GM23338 (cell line): ENCODE measurements around the gene PIP4K2B. TPM values are rescaled to one million over a fixed set of nuclear protein-coding genes. Genes with fewer than 3 reads are reported as not detected.

Source experiments
- ATAC-seq: fragments of 200-7000 bp; cut with Tn5 transposase; 3 replicates; pipeline ENCODE4 v1.9.1; 2020
- DNase-seq: peaks from one replicate; pipeline ENCODE4 v3.0.0-alpha.2; 2015; ENCODE audit warnings: low spot score
- H2AFZ ChIP-seq: fragments of 200-600 bp; sonication (generic); 2 replicates; pipeline ENCODE4 v1.8.0; 2016; ENCODE audit warnings: antibody characterized with exemption, mild to moderate bottlenecking, moderate library complexity
- H3F3A ChIP-seq: fragments of 200-600 bp; sonication (generic); replicated peaks from 2 replicates; pipeline ENCODE4 v1.8.0; 2017; ENCODE audit warnings: antibody characterized with exemption, mixed run types, low read depth
- H3K27ac ChIP-seq: fragments of 200-600 bp; sonication (generic); 2 replicates; pipeline ENCODE4 v1.6.1; 2016; ENCODE audit warnings: low read depth
- H3K27me3 ChIP-seq: fragments of 200-600 bp; sonication (generic); 2 replicates; pipeline ENCODE4 v1.8.0; 2016; ENCODE audit warnings: mild to moderate bottlenecking, mixed run types, moderate library complexity; ENCODE audit not compliant: insufficient read depth
- H3K36me3 ChIP-seq: fragments of 200-600 bp; sonication (generic); 2 replicates; pipeline ENCODE4 v1.8.0; 2016; ENCODE audit warnings: mild to moderate bottlenecking; ENCODE audit not compliant: insufficient read depth
- H3K4me1 ChIP-seq: fragments of 200-600 bp; sonication (generic); 2 replicates; pipeline ENCODE4 v1.8.0; 2016; ENCODE audit warnings: mild to moderate bottlenecking, moderate library complexity; ENCODE audit not compliant: insufficient read depth
- H3K4me2 ChIP-seq: fragments of 200-600 bp; sonication (generic); 2 replicates; pipeline ENCODE4 v1.7.1; 2017; ENCODE audit warnings: mixed run types
- H3K4me3 ChIP-seq: fragments of 200-600 bp; sonication (generic); 2 replicates; pipeline ENCODE4 v1.6.1; 2016; ENCODE audit warnings: mixed run types
- H3K79me2 ChIP-seq: fragments of 200-600 bp; sonication (generic); replicated peaks from 2 replicates; pipeline ENCODE4 v1.8.0; 2017; ENCODE audit warnings: mild to moderate bottlenecking; ENCODE audit not compliant: insufficient read depth
- H3K9me2 ChIP-seq: fragments of 200-600 bp; sonication (generic); 2 replicates; pipeline ENCODE4 v1.8.0; 2017; ENCODE audit not compliant: insufficient read depth
- H4K20me1 ChIP-seq: fragments of 200-600 bp; sonication (generic); replicated peaks from 2 replicates; pipeline ENCODE4 v1.8.0; 2017; ENCODE audit warnings: mild to moderate bottlenecking; ENCODE audit not compliant: insufficient read depth
- H3K27ac Mint-ChIP-seq: 2 replicates; pipeline ENCODE4 v1.8.0; 2020; ENCODE audit warnings: inconsistent platforms, mild to moderate bottlenecking, moderate library complexity, mixed read lengths
- H3K27me3 Mint-ChIP-seq: 3 replicates; pipeline ENCODE4 v1.8.0; 2022; ENCODE audit warnings: low read depth, mild to moderate bottlenecking, moderate library complexity, mixed read lengths, inconsistent platforms; ENCODE audit not compliant: insufficient read depth, poor library complexity
- H3K36me3 Mint-ChIP-seq: 3 replicates; pipeline ENCODE4 v1.8.0; 2021; ENCODE audit warnings: low read depth, mild to moderate bottlenecking, inconsistent platforms, moderate library complexity, mixed read lengths
- H3K4me1 Mint-ChIP-seq: 3 replicates; pipeline ENCODE4 v1.8.0; 2020; ENCODE audit warnings: mild to moderate bottlenecking, inconsistent platforms, mixed read lengths
- H3K4me3 Mint-ChIP-seq: 3 replicates; pipeline ENCODE4 v1.8.0; 2021; ENCODE audit warnings: moderate library complexity, mild to moderate bottlenecking, inconsistent platforms, mixed read lengths
- H3K9me3 Mint-ChIP-seq: 3 replicates; pipeline ENCODE4 v1.8.0; 2020; ENCODE audit warnings: moderate library complexity, mild to moderate bottlenecking, inconsistent platforms, mixed read lengths
- CREB1 ChIP-seq: fragments of 250-450 bp; sonication (Bioruptor Pico); IDR thresholded peaks from 2 replicates; pipeline ENCODE4 v1.5.0; 2020; ENCODE audit warnings: low read depth, mild to moderate bottlenecking, moderate library complexity
- CTCF ChIP-seq, 2 experiments: fragments of 200-600 bp in 1 of 2; sonication (generic) in 1 of 2; conservative IDR thresholded peaks; 2 replicates each; pipeline versions ENCODE4 v1.5.1 to v1.6.1; 2016 to 2017; ENCODE audit warnings: antibody characterized with exemption in 2 of 2, low read depth in 2 of 2, mild to moderate bottlenecking in 2 of 2, moderate library complexity in 1 of 2
- ETS1 ChIP-seq: IDR thresholded peaks from 2 replicates; pipeline ENCODE4 v1.6.1; 2016; ENCODE audit warnings: antibody characterized with exemption
- EZH2 ChIP-seq: fragments of 200-600 bp; sonication (generic); IDR thresholded peaks from one replicate; pipeline ENCODE4 v1.8.0; 2017; ENCODE audit warnings: antibody characterized with exemption, mild to moderate bottlenecking, low read depth; ENCODE audit not compliant: unreplicated experiment
- EZH2phosphoT487 ChIP-seq: fragments of 200-600 bp; sonication (generic); IDR thresholded peaks from one replicate; pipeline ENCODE4 v1.8.1; 2018; ENCODE audit warnings: antibody characterized with exemption; ENCODE audit not compliant: unreplicated experiment
- JUNB ChIP-seq: IDR thresholded peaks from one replicate; pipeline ENCODE4 v1.6.1; 2016; ENCODE audit warnings: antibody characterized with exemption; ENCODE audit not compliant: unreplicated experiment
- NANOG ChIP-seq: IDR thresholded peaks from 2 replicates; pipeline ENCODE4 v1.6.1; 2016; ENCODE audit warnings: antibody characterized with exemption, borderline replicate concordance
- POLR2AphosphoS5 ChIP-seq: IDR thresholded peaks from 2 replicates; pipeline ENCODE4 v1.6.1; 2016; ENCODE audit warnings: antibody characterized with exemption, low read depth
- STAT1 ChIP-seq: IDR thresholded peaks from one replicate; pipeline ENCODE4 v1.6.1; 2016; ENCODE audit warnings: antibody characterized with exemption; ENCODE audit not compliant: unreplicated experiment
- ZNF114 ChIP-seq: fragments of 250-450 bp; sonication (Bioruptor Pico); IDR thresholded peaks from 2 replicates; pipeline ENCODE4 v1.5.0; 2020; ENCODE audit warnings: mild to moderate bottlenecking, moderate library complexity
- ZNF331 ChIP-seq: fragments of 250-450 bp; sonication (Bioruptor Pico); IDR thresholded peaks from 2 replicates; pipeline ENCODE4 v1.5.0; 2020; ENCODE audit warnings: low read depth, mild to moderate bottlenecking, moderate library complexity
- polyA plus RNA-seq: library from polyadenylated mRNA; unstranded; fragments of >200 nt; fragmentation: Nextera tagmentation; extraction: Ambion mirVana; gene quantifications from 2 replicates; pipeline ENCODE4 v1.2.1, GENCODE V29; 2016
- total RNA-seq: library from RNA; depleted of rRNA; stranded (reverse); fragments of >200 nt; shearing (Covaris generic); gene quantifications from 2 replicates; pipeline ENCODE4 v1.2.3, GENCODE V29; 2014
- TF ChIP-seq, protein P1 (sequence below): fragments of 250-450 bp; sonication (Bioruptor Pico); IDR thresholded peaks from 2 replicates; pipeline ENCODE4 v1.5.0; 2020; ENCODE audit warnings: mild to moderate bottlenecking, moderate library complexity
- TF ChIP-seq, protein P2 (sequence below): IDR thresholded peaks from one replicate; pipeline ENCODE4 v1.6.1; 2018; ENCODE audit warnings: antibody characterized with exemption; ENCODE audit not compliant: unreplicated experiment

PIP4K2B gene
- total and polyA plus RNA-seq, 2 experiments from 2014 or later, result 9.5 to 43.4 TPM

DNA sequence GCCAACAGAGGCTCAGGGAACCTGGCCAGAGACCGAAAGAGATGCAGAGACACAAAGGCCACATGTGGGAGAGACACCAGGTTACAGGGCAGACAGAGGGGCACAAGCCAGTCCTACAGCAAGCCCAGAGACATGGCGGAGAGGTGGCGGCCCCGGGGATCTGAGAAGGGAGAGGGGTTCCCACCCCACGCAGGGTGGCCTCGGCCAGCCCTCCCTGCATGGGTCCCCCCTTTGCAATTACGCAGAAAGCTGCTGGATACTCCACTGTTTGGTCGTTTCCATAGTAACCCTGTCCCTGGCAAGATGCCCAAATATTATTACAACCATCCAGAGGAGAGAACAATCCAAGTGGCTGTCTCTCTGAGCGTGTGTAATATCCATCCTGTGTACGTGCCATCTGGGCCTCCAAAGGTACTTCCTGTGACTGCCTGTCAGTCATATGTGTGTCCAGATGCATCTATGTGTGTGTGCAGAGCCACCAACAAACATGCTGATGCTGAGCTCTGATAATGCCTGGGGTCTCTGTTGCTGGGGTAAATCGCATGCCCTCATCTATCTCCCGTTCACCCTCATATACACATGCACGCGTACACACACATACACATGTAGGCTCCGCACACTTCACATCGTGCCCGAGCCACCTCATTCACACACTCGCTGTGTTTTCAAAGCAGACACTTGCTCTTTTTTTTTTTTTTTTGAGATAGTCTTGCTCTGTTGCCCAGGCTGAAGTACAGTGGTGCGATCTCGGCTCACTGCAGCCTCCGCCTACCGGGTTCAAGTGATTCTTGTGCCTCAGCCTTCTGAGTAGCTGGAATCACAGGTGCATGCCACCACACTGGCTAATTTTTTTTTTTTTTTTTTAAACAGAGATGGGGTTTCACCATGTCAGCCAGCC is 56.7 kb downstream of the PIP4K2B start:
- Histone ChIP-seq H3K4me1 (peaks cover 35% of the 10 kb centered on the region), H3K27ac (no peak overlapping the region), H3K4me2 (peak overlapping the region; percentile 20; the same call in 1 of the 2 replicates), H2AFZ (no peak overlapping the region), H3K4me3 (no peak overlapping the region), H3K36me3 (peaks cover 5% of the 10 kb centered on the region), H3K79me2 (peaks cover 78% of the 10 kb centered on the region), H3K27me3 (no peaks in the 10 kb centered on the region), H3F3A (0 out of 2 replicates have a peak, but pooled peaks cover 3% of the 10 kb centered on the region), H3K9me2 (no peaks in the 10 kb centered on the region), H4K20me1 (peaks cover 60% of the 10 kb centered on the region)
- H3K27me3 Mint-ChIP-seq, result peaks cover 33% of the 10 kb centered on the region
- TF ChIP-seq, protein P1, sequence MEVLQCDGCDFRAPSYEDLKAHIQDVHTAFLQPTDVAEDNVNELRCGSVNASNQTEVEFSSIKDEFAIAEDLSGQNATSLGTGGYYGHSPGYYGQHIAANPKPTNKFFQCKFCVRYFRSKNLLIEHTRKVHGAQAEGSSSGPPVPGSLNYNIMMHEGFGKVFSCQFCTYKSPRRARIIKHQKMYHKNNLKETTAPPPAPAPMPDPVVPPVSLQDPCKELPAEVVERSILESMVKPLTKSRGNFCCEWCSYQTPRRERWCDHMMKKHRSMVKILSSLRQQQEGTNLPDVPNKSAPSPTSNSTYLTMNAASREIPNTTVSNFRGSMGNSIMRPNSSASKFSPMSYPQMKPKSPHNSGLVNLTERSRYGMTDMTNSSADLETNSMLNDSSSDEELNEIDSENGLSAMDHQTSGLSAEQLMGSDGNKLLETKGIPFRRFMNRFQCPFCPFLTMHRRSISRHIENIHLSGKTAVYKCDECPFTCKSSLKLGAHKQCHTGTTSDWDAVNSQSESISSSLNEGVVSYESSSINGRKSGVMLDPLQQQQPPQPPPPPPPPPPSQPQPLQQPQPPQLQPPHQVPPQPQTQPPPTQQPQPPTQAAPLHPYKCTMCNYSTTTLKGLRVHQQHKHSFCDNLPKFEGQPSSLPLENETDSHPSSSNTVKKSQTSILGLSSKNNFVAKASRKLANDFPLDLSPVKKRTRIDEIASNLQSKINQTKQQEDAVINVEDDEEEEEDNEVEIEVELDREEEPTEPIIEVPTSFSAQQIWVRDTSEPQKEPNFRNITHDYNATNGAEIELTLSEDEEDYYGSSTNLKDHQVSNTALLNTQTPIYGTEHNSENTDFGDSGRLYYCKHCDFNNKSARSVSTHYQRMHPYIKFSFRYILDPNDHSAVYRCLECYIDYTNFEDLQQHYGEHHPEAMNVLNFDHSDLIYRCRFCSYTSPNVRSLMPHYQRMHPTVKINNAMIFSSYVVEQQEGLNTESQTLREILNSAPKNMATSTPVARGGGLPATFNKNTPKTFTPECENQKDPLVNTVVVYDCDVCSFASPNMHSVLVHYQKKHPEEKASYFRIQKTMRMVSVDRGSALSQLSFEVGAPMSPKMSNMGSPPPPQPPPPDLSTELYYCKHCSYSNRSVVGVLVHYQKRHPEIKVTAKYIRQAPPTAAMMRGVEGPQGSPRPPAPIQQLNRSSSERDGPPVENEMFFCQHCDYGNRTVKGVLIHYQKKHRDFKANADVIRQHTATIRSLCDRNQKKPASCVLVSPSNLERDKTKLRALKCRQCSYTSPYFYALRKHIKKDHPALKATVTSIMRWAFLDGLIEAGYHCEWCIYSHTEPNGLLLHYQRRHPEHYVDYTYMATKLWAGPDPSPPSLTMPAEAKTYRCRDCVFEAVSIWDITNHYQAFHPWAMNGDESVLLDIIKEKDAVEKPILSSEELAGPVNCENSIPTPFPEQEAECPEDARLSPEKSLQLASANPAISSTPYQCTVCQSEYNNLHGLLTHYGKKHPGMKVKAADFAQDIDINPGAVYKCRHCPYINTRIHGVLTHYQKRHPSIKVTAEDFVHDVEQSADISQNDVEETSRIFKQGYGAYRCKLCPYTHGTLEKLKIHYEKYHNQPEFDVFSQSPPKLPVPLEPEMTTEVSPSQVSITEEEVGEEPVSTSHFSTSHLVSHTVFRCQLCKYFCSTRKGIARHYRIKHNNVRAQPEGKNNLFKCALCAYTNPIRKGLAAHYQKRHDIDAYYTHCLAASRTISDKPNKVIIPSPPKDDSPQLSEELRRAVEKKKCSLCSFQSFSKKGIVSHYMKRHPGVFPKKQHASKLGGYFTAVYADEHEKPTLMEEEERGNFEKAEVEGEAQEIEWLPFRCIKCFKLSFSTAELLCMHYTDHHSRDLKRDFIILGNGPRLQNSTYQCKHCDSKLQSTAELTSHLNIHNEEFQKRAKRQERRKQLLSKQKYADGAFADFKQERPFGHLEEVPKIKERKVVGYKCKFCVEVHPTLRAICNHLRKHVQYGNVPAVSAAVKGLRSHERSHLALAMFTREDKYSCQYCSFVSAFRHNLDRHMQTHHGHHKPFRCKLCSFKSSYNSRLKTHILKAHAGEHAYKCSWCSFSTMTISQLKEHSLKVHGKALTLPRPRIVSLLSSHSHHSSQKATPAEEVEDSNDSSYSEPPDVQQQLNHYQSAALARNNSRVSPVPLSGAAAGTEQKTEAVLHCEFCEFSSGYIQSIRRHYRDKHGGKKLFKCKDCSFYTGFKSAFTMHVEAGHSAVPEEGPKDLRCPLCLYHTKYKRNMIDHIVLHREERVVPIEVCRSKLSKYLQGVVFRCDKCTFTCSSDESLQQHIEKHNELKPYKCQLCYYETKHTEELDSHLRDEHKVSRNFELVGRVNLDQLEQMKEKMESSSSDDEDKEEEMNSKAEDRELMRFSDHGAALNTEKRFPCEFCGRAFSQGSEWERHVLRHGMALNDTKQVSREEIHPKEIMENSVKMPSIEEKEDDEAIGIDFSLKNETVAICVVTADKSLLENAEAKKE (CRISPR knock-in tag), result no peak
- TF ChIP-seq NANOG (no peak), POLR2AphosphoS5 (no peak), CREB1 (CRISPR knock-in tag) (no peak), JUNB (no peak), CTCF (conservative IDR thresholded peaks at IDR 0.05; ENCODE audit: low read depth in 2 of 2) (no peak), STAT1 (no peak), EZH2phosphoT487 (no peak), ZNF331 (CRISPR knock-in tag) (no peak), ZNF114 (CRISPR knock-in tag) (no peak), ETS1 (no peak), EZH2 (no peak)
- TF ChIP-seq, protein P2, sequence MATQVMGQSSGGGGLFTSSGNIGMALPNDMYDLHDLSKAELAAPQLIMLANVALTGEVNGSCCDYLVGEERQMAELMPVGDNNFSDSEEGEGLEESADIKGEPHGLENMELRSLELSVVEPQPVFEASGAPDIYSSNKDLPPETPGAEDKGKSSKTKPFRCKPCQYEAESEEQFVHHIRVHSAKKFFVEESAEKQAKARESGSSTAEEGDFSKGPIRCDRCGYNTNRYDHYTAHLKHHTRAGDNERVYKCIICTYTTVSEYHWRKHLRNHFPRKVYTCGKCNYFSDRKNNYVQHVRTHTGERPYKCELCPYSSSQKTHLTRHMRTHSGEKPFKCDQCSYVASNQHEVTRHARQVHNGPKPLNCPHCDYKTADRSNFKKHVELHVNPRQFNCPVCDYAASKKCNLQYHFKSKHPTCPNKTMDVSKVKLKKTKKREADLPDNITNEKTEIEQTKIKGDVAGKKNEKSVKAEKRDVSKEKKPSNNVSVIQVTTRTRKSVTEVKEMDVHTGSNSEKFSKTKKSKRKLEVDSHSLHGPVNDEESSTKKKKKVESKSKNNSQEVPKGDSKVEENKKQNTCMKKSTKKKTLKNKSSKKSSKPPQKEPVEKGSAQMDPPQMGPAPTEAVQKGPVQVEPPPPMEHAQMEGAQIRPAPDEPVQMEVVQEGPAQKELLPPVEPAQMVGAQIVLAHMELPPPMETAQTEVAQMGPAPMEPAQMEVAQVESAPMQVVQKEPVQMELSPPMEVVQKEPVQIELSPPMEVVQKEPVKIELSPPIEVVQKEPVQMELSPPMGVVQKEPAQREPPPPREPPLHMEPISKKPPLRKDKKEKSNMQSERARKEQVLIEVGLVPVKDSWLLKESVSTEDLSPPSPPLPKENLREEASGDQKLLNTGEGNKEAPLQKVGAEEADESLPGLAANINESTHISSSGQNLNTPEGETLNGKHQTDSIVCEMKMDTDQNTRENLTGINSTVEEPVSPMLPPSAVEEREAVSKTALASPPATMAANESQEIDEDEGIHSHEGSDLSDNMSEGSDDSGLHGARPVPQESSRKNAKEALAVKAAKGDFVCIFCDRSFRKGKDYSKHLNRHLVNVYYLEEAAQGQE, result no peak
- H3K27ac Mint-ChIP-seq, result no peak overlapping the region
- H3K36me3 Mint-ChIP-seq, result peaks cover 54% of the 10 kb centered on the region
- ATAC-seq (no peak), DNase-seq (no peak)
- peaks cover 58% of the 10 kb centered on the region for H3K4me1 Mint-ChIP-seq
- H3K9me3 Mint-ChIP-seq, result no peaks in the 10 kb centered on the region; the same call in 2 of the 3 replicates
- H3K4me3 Mint-ChIP-seq, result no peak overlapping the region; the same call in 2 of the 3 replicates
